ENCODE data around the gene PRB3.
A peak's percentile ranks its signal among the peaks of the same experiment; 100 is the strongest.

The PRB3 gene

DNA sequence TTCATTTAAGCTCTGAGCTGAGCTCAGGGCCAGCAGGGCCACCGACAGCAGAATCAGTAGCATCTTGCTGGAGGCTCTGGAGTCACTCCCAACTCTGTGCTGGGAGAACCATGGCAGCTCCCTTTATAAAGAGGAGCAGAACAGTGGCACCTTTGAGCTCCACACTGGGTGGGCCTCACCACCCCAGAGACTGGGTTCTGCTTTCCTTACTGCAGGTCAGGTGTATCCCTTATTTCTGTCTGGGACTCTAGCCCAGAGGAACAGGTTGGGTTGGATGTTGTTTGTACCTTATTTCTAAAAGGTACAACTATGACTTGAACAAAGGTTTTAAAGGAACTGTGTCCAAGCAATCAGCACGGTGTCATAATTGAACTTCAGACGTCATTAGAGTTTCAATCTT, at the start of gene PRB3:
Gene PRB3, minus strand, starts transcription at position 101 of the 400 bp plus-strand sequence. Its CDS starts 38 bp downstream, at position 63.
- no peak for DNase-seq

DNA sequence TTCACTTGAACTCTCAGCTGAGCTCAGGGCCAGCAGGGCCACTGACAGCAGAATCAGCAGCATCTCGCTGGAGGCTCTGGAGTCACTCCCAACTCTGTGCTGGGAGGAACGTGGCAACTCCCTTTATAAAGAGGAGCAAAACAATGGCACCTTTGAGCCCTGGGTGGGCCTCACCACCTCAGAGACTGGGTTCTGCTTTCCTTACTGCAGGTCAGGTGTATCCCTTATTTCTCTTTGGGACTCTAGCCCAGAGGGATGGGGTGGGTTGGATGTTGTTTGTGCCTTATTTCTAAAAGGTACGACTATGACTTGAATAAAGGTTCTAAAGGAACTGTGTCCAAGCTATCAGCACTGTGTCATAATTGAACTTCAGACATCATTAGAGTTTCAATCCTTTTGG, 40.8 kb upstream of the PRB3 start, which contains the start of gene PRB4:
Gene PRB4, minus strand, starts transcription at position 101 of the 400 bp plus-strand sequence. Its CDS starts 38 bp downstream, at position 63.
- no peak for DNase-seq

DNA sequence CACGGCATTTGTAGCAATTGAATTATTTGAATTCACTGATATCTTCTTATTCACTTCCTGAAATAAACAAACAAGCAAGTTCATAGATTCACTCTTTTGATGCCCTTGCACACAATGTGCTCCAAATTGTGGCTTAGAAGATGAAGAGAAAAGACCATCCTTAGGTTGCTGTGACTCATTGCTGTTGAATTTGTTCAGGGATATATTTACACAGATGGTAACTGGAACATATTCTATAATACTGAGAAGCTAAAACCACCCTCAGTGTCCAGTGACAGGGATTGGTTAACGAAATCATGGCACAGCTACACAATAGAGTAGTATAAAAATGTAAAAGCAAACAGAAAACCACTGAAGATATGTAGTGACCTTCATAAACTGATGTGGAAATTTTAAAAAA, 37.6 kb upstream of the PRB3 start:
- DNase-seq, result no peak

DNA sequence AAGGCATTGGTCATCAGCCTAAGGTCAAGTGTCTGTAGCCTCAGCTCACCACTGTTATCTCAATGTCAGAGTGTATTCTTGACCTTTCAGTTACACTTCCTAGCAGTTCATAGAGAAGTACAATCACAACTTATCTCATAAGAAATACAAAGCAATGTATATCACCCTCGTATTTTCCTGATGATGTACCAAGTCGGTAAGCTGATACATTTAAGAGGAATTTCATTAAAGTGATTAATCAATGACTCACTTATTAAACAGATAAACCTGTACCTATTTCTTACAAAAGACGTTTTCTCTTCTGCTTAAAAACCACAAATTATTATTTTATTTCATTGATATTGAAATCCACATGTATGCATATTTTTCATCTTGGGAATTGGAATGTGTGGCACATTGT, 3.9 kb upstream of the PRB3 start:
- no peak for DNase-seq

DNA sequence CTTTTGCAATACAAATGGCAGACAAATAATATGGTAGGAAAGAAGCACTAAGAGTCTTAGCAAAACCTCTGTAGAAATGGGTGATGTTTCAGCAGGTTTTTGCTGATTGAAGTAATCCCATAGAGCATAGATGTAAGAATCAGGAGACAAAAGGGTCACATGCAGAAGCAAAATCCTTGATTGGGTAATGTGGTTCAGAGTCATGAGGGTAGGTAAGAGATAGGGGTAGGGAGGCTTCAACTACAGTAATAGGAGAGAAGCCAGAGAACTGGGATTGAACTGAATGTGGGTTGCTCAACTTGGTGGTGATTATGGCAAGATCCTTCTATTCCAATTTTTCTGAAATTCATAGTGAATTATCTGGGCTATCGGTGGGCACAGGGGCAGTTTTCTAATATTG, 5.0 kb downstream of the PRB3 start:
- no peak for DNase-seq

DNA sequence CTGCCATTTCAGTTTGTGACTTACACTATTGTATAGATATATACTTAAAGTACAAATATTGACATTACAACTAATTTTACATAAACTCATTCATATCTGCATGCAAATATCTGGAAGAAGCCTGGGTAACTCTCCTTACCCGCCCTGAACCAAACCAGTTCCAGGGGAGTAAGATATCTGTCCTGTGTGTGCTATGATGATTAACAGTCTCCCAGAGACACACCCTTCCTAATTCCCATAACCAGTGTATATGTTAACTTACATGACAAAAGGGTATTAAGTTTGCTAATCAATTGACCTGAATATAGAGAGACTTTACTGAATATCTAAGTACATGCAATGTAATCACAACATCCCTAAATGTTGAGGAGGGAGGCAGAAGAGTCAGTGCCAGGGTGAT, 23.0 kb downstream of the PRB3 start:
- DNase-seq, result no peak

DNA sequence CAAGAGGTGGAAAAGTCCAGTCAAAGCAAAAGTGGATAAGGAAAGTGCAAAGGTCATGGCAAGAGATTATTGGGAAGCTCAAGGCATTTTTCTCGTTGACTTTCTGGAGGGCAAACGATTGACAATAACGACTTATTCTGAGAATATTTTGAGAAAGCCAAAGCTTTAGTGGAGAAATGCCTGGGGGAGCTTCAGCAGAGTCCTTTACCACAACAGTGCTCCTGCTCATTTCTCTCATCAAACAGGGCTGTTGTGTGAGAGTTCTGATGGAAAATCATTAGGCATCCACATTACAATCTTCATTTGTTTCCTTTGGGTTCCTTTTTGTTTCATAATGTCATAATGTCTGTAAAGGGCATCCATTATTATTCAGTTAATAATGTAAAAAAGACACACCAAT, 26.9 kb downstream of the PRB3 start:
- DNase-seq, result no peak

DNA sequence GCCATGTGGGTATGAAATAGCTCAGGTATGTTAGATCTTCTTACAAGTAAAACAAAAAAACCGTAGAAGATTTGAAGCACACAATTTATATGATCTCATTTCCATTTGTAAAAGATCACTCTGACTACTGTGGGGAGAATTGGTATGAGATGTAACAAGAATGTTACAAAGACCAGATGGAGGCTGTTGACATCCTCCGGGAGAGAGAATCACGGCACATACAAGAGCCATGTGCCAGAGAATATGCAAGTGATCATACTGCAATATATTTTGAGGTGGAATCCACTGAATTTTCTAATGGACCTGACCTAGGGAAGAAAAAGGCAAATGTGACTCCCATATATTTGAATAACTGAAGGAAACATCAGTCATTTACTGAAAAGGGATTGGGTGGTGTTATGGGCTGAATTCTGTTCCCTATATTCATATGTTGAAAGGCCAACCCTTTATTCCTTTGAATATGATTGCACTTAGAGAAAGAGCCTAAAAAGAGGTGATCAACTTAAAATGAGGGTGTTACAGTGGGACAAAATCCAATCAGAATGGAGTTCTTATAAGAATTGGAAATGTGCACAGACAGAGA, 29.1 kb downstream of the PRB3 start:
- no peak for DNase-seq

DNA sequence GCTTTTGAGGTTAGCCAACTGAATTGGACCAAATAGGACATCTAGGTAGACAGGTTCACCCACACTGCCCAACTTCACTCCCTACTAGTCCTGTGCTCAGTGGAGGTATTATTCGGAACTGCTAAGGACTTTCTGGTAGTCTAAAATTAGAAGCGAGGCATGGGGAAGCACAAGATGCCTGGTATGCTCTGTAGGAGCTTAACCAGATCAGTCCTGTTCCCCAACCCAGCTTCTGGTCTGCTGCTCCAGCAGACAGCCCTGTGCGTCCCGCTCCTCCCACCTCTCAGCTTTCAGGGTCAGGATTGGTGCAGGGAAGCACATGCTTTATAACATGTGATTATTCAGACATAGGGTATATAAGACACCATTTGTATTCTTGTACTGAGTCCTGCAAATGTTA, 31.2 kb downstream of the PRB3 start:
- DNase-seq, result no peak

DNA sequence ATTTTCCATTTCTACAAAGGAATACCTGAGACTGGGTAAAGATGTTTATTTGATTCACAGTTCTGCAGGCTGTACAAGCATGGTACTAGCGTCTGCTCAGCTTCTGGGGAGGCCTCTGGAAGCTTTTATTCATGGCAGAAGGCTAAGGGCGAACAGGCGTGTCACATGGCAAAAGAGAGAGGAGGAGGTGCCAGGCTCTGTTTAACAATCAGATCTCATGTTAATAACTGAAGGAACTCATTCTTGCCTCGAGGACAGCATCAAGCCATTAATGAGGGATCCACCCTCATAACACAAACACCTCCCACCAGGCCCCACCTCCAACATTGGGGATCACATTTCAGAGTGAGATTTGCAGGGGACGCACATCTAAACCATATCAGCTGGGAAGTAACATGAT, 36.0 kb downstream of the PRB3 start:
- DNase-seq, result no peak

DNA sequence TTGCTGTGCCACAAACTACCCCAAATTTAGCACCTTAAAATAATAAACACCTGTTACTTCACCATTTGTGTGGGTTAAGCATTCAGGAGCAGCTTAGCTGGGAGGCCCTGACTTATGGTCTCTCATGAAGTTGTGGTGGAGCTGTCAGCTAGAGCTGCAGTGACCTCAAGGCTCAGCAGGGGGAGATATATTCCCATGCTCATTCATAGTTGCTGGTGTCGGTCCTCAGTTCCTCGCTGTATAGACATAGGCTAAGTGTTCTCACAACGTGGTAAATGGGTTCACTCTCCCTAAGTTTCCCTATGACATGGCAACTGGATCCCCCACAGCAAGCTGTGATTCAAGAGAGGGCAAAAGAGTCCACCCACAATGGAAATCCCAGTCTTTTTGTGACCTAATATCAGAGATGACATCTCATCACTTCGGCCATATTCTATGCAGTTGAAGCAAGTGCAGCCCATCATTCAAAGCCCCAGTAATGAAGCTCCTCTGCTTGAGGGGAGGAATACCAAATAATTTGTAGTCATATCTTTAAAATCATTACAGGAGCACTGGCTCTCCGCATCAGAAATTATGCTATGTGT, 41.1 kb downstream of the PRB3 start:
- peak; percentile 24 for DNase-seq

DNA sequence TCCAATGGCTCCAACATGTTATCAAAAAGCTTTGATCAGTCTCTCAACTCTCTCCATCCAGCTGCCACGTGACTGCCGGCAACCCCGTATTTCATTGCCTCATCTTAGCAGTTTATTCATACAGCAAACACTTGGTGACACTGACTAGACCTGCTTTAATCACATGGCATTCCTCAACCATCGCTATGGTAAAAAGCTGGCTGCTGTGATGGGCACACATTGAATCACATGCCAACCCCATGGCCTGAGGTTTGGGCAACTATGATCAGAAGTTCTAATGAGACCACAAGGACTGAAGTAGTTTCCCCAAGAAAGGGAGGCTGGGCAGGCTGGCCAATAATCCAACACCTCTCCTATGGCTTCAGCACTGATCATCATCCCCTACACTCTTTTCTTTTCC, 42.1 kb downstream of the PRB3 start:
- DNase-seq, result no peak
